NB4 (cell line): ENCODE data around the gene KLHL9.

Experiments
- MAX ChIP-seq: IDR thresholded peaks from 2 replicates; pipeline ENCODE4 v1.6.1; 2011; ENCODE audit warnings: low read depth, low read length
- POLR2A ChIP-seq: IDR thresholded peaks from 2 replicates; pipeline ENCODE4 v1.6.1; 2011; ENCODE audit warnings: mild to moderate bottlenecking; ENCODE audit not compliant: insufficient read length; ENCODE audit errors: extremely low read depth
- TF ChIP-seq, protein P1 (sequence below): IDR thresholded peaks from one replicate; pipeline ENCODE4 v1.5.1; 2012; ENCODE audit warnings: low read depth, low read length

DNA sequence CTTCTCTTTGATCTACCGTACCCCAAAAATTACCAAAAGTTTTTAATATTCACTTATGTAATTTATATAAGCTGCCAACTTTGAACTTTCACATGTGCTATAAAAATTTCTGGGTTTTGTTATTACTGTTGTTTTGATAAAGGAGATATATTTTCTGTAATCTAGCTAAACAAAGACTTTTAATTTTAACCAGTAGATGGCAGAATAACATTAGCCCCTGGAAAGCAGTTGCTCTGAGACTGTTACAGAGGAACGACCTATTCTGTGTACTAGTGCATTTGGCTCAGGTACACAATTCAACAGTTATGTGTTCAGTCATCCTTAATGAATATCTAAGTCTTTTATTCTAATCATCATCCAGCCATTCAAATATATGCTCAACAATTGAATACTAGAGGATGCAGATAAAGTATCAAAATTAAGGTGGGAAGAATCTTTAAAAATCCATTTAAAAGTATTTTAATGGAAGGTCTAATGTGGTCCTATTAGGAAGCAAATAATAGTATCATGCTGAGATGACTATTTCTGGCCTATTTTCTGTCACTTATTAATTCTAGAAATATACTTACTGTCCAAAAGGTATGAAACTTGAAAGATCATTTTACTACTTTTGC is 8.6 kb downstream of the KLHL9 start:
- TF ChIP-seq, protein P1, sequence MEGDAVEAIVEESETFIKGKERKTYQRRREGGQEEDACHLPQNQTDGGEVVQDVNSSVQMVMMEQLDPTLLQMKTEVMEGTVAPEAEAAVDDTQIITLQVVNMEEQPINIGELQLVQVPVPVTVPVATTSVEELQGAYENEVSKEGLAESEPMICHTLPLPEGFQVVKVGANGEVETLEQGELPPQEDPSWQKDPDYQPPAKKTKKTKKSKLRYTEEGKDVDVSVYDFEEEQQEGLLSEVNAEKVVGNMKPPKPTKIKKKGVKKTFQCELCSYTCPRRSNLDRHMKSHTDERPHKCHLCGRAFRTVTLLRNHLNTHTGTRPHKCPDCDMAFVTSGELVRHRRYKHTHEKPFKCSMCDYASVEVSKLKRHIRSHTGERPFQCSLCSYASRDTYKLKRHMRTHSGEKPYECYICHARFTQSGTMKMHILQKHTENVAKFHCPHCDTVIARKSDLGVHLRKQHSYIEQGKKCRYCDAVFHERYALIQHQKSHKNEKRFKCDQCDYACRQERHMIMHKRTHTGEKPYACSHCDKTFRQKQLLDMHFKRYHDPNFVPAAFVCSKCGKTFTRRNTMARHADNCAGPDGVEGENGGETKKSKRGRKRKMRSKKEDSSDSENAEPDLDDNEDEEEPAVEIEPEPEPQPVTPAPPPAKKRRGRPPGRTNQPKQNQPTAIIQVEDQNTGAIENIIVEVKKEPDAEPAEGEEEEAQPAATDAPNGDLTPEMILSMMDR, result peak; percentile 58
- no peak for TF ChIP-seq POLR2A
- TF ChIP-seq MAX, result no peak
